HG03442 (cell line): ENCODE results near the gene PMPCA.

ENCODE experiments used
- ATAC-seq: cut with Tn5 transposase; IDR thresholded peaks from one replicate; pipeline ENCODE4 v1.9.1; 2021; ENCODE audit warnings: mild to moderate bottlenecking, moderate library complexity; ENCODE audit not compliant: unreplicated experiment

The PMPCA gene

GRCh38 chr9:136433043-136433715 lies 22.7 kb downstream of the PMPCA start:
- ATAC-seq: no peak

GRCh38 chr9:136433849-136434579 lies 23.6 kb downstream of the PMPCA start:
- ATAC-seq: no peak

DNA sequence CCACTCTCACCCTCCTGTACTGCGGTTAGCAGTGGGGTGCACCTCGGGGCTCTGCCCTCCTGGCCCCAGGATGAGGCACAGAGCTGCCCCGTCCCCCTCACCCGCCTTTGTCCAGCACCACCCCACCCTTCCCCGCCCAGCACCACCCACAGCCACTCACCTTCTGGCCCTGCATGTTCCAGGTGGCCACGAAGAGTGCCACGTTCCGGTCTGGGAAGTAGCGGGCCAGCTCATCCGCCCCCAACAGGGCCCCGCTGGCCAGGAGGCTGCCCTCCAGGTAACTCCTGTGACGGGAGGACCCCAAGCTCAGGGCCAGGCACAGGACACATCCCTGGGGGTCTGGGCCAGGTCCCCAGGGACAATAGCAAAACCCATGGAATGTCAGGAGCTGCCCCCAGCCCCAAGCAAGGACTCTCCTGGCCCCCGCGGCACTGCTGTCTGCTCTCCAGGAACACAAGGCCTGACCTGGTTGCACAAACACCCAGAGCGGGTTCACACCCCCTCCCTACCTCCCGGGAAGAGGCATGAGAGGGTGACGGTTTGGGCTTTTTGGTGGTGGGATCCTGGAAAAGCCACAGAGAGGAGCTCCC lies 24.2 kb downstream of the PMPCA start:
- no peak for ATAC-seq

DNA sequence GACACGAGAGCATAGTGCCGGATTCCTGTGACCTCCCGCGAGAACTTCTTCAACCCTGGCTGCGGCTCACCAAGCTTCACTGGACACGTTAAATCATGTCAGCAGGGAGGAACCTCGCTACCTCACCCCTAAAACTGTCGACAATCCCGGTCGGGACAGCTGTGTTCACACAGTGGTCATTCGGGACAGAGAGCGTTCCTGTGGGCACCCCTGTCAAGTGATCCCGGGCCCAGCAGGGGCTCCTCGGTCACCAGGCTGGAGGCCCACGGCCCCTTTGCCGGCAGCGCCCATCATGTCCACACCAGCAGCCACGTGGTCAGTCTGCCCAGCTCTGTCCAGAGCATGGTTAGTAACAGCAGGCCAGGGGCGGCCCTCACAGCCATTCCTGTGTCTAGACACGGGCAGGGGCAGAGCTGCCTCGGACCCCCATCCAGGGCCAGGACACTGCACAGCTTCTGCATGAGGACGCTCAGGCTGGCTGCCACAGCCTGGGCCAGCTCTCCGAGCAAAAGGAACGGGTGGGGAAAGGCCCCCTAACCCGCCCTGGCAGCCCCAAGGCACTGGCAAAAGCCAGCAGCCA lies 25.7 kb downstream of the PMPCA start:
- ATAC-seq: no peak

- ATAC-seq: no peak
Observed at GRCh38 chr9:136437430-136437829, 27.0 kb downstream of the PMPCA start.

- ATAC-seq: no peak
Observed at GRCh38 chr9:136437839-136438547, 27.5 kb downstream of the PMPCA start.

DNA sequence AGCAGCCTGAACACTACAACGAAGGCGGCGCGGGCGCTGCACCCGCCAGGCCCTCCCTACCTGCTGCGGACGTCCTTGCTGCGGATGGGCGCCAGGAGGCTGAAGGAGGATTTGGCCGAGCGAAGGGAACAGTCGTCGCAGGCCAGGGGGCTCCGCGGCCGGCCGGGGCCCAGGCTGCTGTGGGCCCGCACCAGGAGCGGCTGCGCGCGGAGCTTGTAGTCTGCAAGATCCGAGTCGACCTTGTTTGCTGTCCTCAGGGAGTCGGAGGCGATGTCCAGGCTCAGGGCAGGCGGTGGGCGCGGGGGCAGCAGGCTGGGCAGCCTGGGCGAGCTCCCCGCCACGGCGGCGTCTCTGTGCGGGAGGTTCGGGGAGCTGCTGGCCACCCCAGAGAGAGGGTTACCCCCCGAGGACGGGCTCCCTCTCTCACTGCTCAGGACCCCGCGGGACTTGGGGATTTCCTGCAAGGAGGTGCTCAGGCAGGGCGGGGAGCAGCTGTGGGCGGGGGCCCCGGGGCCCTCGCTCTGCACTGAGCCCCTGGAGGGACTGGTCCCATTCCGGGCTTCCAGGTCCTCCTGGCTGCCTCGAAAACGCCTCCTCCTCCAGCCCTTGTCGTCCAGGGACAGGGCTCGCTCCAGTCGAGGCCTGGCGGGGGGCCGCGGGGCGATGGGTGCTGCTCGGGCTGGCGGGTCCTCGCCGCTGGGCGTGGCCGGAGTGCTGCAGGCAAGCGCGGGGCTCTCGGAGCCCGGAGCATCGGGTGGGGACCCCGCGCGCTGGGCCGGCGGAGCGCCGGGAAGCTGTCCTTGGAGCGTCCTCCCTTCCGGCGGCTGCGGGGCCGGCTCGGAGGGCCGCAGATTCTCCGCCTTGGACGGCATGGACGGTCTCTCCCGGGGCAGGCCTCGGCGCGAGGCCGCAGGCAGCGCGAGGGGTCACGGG lies 28.4 kb downstream of the PMPCA start:
- peak; percentile 35 for ATAC-seq

DNA sequence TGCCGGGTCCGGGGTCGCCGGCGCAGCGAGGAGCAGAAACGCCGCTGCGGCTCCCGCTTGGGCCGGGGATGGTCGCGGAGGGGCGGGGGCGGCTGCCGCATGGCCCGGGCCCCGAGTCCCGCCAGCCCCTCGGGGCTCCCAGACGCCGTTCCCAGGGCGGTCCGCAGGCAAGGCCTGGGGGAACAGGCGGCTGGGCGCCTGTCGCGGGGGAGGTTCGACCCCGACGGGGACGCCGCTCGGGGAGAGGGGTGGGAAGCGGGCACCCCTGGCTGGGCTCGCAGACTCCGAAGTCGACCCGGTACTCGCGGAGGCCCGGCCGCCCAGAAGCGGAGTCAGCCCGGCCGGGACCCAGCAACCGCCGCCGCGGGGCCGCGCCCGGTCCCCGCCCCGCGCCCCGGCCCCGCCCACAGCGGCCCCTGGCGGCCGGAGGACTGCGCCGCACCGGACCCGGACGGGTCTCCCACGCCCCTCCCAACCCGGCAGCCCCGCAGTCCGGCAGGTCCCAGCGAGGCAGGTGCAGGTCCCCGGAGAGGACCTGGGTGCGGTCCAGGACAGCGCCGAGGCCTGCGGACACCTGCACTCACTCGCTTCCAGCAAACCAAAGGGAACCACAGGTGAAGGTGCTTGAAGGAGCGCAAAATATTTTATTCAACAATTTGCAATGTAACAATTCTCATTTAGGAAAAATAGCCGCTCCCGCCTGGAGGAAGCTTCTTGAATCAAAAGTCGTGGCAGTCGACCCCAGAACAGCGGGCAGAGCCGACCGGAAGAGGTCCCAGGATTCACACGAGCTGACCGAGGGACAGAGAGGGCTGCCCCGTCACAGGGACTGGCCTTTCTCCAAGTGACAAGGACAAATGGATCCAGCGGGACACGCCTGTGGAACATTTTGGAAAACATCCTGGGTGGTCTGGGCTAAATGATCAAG lies 29.3 kb downstream of the PMPCA start, which contains the start of gene INPP5E:
INPP5E (minus strand) TSS at position 365 of the 928 bp plus-strand sequence. CDS start 426 bp downstream, outside the sequence.
- ATAC-seq: peak; percentile 67

DNA sequence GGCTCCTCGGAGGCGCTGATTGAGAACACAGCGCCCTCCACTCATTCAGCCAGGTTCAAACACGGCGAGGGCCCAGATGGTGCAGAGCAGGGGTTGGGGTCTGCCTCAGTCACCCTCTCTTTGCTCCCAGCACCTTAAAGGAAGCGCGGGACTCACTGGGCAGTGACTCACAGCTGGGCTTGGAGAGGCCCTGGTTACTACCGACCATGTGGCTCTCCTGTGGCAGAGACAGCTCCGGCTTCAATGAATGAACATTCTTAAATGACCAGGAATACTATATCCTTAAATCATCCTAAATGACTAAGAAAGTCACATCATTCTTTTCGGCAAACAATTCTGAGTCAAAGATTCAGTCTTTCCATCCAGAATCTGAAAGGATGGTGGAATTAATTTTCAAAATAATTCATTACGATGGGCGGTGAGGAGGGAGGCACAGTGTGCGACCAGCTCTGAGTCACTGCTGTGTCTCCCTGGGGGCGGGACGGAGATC lies 30.8 kb downstream of the PMPCA start:
- ATAC-seq: no peak

DNA sequence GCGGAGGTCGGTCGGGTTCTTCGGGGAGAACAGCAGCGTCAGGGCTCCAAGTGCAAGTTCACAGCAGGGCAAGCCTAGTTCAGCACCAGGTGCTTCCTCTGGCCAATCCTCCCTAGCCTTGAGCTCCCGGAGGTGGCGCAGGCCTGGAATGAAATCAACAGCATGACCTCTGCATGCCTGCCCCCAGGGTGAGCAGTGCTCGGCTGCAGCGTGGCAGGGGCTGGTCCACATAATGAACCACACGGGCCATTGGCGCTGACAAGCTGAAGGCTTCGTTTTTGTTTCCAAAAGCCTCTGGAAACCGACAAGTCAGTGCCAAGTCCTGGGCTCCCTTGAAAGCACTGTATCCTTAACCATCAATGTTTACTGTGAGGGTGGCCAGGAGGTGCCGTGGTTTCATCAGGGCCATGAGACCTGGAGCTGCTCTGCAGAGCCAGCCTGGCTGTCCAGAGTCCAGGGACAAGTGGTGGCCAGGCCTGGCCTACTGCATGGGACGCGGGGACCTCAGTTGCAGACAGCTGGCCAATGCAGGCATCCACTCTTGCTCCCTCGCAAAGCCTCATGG lies 31.3 kb downstream of the PMPCA start:
- no peak for ATAC-seq

DNA sequence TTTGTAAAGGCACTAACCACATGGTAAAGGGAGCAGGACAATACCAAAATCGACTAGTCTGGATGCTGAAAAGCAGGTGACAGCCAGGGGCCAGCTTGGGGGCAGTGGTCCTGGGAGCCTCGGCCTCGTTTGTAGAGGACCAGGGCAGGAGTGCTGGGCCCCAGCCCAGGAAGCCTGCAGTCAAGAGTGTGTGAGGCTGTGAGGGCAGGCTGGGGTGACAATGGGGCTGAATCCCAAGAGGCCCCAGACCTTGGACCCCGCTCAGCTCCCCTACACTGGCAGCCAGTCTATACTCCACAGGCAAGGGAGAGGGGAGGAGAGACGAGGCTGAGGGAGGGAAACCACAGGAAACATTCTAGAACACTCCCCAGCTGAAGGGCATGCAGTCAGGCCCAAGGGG lies 31.8 kb downstream of the PMPCA start:
- no peak for ATAC-seq

DNA sequence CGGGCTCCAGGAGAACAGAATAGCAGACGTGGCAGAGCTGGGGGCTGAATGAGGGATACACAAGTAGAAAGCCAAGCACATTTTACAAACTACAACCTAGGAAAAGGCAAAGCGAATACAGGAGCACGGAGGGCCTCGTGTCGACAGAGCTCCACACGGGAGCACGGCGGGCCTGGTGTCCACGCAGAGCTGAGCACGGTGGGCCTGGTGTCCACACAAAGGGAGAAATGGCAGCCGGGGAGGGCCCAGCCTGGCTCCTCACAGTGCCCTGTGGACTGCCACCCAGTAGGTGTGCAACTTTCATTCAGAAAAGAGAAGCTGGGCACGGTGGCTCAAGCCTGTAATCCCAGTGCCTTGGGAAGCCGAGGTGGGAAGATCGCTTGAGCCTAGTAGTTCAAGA lies 32.6 kb downstream of the PMPCA start:
- no peak for ATAC-seq

GRCh38 chr9:136443687-136444086 lies 33.2 kb downstream of the PMPCA start:
- no peak for ATAC-seq

- ATAC-seq: no peak
Observed at GRCh38 chr9:136444102-136444501, 33.6 kb downstream of the PMPCA start.

DNA sequence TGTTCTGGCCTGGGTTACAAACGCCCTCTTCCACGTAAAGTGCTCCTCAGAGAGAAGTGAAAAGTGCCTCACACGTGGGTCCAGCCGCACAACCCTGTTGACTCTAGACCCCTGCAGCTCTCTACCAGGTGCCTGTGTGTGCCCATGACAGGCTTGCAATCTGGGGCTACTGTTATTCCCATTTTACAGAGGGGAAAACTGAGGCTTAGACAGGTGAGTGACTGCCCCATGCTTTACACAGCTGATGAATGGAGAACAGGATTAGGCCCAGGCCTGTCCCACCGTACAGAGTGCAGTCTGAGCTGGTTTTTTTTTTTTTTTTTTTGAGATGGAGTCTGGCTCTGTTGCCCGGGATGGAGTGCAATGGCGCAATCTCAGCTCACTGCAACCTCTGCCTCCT lies 35.3 kb downstream of the PMPCA start:
- ATAC-seq: no peak

- no peak for ATAC-seq
Observed at GRCh38 chr9:136447173-136447778, 36.8 kb downstream of the PMPCA start.

GRCh38 chr9:136448655-136449054 lies 38.2 kb downstream of the PMPCA start:
- ATAC-seq: no peak
